ENCODE results near the gene ASB4.

Gene ASB4

DNA sequence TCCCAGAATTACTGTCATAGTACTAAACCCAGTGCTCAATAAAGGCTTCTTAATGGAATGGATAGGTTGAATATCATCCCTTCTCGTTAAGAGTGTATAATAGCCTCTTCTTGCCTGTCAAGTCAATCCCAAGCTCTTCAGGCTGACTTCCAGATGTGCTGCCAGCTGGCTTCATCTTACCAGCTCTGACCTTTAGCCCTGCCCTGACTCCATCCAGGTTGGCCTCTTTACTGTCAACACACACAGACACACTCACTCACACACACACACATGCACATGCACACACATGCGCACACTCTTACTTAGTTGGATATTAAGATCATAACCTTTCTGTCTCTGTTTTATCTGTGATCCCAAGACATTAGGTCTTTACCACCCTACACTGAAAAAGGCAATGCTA is 49.1 kb downstream of the ASB4 start:
- no peaks in the 10 kb centered on the region for H3K36me3 Mint-ChIP-seq (ENCODE audit: low read depth)
- H3K4me1 Mint-ChIP-seq, result peaks cover 3% of the 10 kb centered on the region
- H3K27me3 Mint-ChIP-seq (ENCODE audit: low read depth, poor library complexity), result peaks cover 28% of the 10 kb centered on the region
- no peak overlapping the region for H3K27ac Mint-ChIP-seq
- H3K4me3 Mint-ChIP-seq, result no peak overlapping the region
- DNase-seq, result no peak
- no peaks in the 10 kb centered on the region for H3K9me3 Mint-ChIP-seq
- no peak for TF ChIP-seq CTCF (IDR thresholded peaks at IDR 0.05)

DNA sequence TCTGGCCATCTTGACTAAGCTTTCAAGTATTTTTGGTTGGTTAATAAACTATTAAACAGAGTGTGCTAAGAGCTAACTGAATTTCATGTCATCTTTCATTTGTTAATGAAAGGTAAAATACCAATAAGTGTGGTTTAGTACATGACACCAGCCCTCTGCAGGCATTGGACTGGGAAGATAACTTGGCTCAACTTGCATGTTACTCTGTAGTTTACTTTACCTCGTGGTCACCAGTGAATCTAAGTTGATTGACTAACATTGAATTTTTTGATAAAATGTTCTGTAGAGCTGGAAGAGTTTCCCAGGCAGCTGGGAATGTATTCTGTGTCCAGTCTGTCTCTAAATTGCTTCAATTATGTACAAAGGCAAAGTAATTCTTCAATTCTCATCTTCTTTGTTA is 49.9 kb downstream of the ASB4 start:
- Mint-ChIP-seq H3K27ac (no peak overlapping the region), H3K4me1 (no peaks in the 10 kb centered on the region), H3K4me3 (no peak overlapping the region), H3K36me3 (ENCODE audit: low read depth) (no peaks in the 10 kb centered on the region), H3K9me3 (no peaks in the 10 kb centered on the region), H3K27me3 (ENCODE audit: low read depth, poor library complexity) (peaks cover 37% of the 10 kb centered on the region)
- no peak for DNase-seq
- no peak for TF ChIP-seq CTCF (IDR thresholded peaks at IDR 0.05)

DNA sequence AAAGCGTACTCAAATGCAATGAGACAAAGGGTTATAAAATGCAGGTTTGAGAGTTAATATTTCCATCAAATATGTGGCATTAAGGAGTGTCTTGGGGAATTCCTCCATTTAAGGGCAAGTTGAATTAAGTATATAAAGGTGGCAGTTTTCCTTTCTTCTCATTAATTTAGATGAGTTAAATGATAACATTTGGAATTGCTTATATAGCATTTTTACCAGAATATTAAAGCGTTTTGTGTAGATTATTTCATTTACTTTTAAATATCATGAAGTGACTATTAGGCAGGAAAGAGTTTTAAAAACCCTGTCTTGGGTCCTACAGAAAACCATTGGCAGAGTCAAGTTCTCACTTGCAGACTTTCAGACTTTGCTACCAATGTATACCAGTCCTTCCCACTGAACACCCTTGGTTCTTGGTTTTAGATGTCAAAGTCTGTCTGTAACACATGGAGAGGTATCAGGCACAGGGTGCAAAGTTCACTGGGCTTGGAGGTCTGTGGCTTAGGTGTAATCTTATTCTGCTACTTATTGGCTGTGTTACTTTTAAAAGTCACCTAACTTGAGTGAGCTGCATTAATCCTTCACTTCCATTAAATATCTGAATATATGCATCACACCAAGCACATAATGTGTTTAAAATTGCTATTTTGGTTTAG is 51.0 kb downstream of the ASB4 start:
- no peak overlapping the region for H3K27ac Mint-ChIP-seq
- DNase-seq, result no peak
- H3K9me3 Mint-ChIP-seq, result no peaks in the 10 kb centered on the region
- no peaks in the 10 kb centered on the region for H3K36me3 Mint-ChIP-seq (ENCODE audit: low read depth)
- H3K4me1 Mint-ChIP-seq, result no peaks in the 10 kb centered on the region
- H3K4me3 Mint-ChIP-seq, result no peak overlapping the region
- no peak for TF ChIP-seq CTCF (IDR thresholded peaks at IDR 0.05)
- peaks cover 37% of the 10 kb centered on the region for H3K27me3 Mint-ChIP-seq (ENCODE audit: low read depth, poor library complexity)

DNA sequence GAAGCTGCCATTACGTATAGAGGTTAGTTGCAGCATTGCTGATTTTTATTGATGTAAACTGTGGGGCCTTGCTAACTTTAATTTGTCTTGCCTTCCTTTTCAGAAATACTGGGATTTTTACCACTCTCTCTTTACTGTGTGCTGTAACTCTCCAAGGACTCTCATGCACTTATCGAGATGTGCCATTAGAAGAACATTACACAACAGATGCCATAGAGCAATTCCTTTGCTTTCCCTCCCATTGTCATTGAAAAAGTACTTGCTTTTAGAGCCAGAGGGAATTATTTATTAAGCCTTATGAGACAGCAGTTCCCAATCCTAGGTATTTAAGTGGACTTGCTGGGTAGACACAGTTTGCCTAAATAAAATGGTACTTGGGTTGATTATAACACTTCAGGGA is 51.7 kb downstream of the ASB4 start:
- no peaks in the 10 kb centered on the region for H3K36me3 Mint-ChIP-seq (ENCODE audit: low read depth)
- DNase-seq, result no peak
- H3K27ac Mint-ChIP-seq, result no peak overlapping the region
- no peaks in the 10 kb centered on the region for H3K9me3 Mint-ChIP-seq
- H3K27me3 Mint-ChIP-seq (ENCODE audit: low read depth, poor library complexity), result peaks cover 37% of the 10 kb centered on the region
- no peak overlapping the region for H3K4me3 Mint-ChIP-seq
- H3K4me1 Mint-ChIP-seq, result no peaks in the 10 kb centered on the region
- TF ChIP-seq CTCF (IDR thresholded peaks at IDR 0.05), result no peak

GRCh38 chr7:95539426-95539825 is 53.7 kb downstream of the ASB4 start:
- no peak for DNase-seq
- no peak for TF ChIP-seq CTCF (IDR thresholded peaks at IDR 0.05)
- H3K4me3 Mint-ChIP-seq, result no peak overlapping the region
- no peak overlapping the region for H3K27ac Mint-ChIP-seq
- peaks cover 34% of the 10 kb centered on the region for H3K27me3 Mint-ChIP-seq (ENCODE audit: low read depth, poor library complexity)
- H3K9me3 Mint-ChIP-seq, result no peaks in the 10 kb centered on the region
- H3K36me3 Mint-ChIP-seq (ENCODE audit: low read depth), result no peaks in the 10 kb centered on the region
- no peaks in the 10 kb centered on the region for H3K4me1 Mint-ChIP-seq

- H3K36me3 Mint-ChIP-seq (ENCODE audit: low read depth), result no peaks in the 10 kb centered on the region
- H3K27ac Mint-ChIP-seq, result no peak overlapping the region
- peaks cover 32% of the 10 kb centered on the region for H3K27me3 Mint-ChIP-seq (ENCODE audit: low read depth, poor library complexity)
- H3K4me1 Mint-ChIP-seq, result no peaks in the 10 kb centered on the region
- DNase-seq, result no peak
- no peak overlapping the region for H3K4me3 Mint-ChIP-seq
- no peaks in the 10 kb centered on the region for H3K9me3 Mint-ChIP-seq
- TF ChIP-seq CTCF (IDR thresholded peaks at IDR 0.05), result no peak
Measured at GRCh38 chr7:95540366-95540765, 54.6 kb downstream of the ASB4 start.
